WTC11 (cell line): ENCODE data around the gene CD4. TPM values are rescaled to one million over a fixed set of nuclear protein-coding genes. Genes with fewer than 3 reads are reported as not detected.

Source experiments
- ATAC-seq: fragments of 200-7000 bp; cut with Tn5 transposase; 2 replicates; pipeline ENCODE4 v1.10.0; 2021; ENCODE audit warnings: mild to moderate bottlenecking, moderate library complexity
- CTCF ChIA-PET: fragments of 300-600 bp; sonication (Branson Sonifier 250); formaldehyde crosslinking; loops from one replicate; lab custom pipeline; 2021; ENCODE audit warnings: antibody characterized with exemption; lab: Charles Lee
- POLR2A ChIA-PET: fragments of 350-600 bp; sonication (Branson Sonifier 250); formaldehyde crosslinking; loops from one replicate; lab custom pipeline; 2021; ENCODE audit warnings: antibody characterized with exemption; lab: Charles Lee
- DNase-seq: peaks from one replicate; pipeline ENCODE4 v3.0.0; 2021; ENCODE audit warnings: low spot score
- H3K27ac Mint-ChIP-seq: 2 replicates; pipeline ENCODE4 v1.8.0; 2021; ENCODE audit warnings: mixed read lengths
- H3K27me3 Mint-ChIP-seq: 2 replicates; pipeline ENCODE4 v1.8.0; 2021; ENCODE audit warnings: low read depth, mild to moderate bottlenecking, moderate library complexity, mixed read lengths
- H3K36me3 Mint-ChIP-seq: 2 replicates; pipeline ENCODE4 v1.8.0; 2021; ENCODE audit warnings: mixed read lengths
- H3K4me1 Mint-ChIP-seq: 2 replicates; pipeline ENCODE4 v1.8.0; 2022; ENCODE audit warnings: mixed read lengths
- H3K4me3 Mint-ChIP-seq: 2 replicates; pipeline ENCODE4 v1.8.0; 2021; ENCODE audit warnings: mild to moderate bottlenecking, moderate library complexity, mixed read lengths
- H3K9me3 Mint-ChIP-seq: 2 replicates; pipeline ENCODE4 v1.8.0; 2021; ENCODE audit warnings: mixed read lengths
- ARID4B ChIP-seq: sonication (generic); formaldehyde crosslinking; IDR thresholded peaks from 2 replicates; pipeline ENCODE4 v1.8.0; 2023; ENCODE audit warnings: missing genetic modification reagents, mild to moderate bottlenecking, borderline replicate concordance
- CREB1 ChIP-seq: sonication (generic); formaldehyde crosslinking; IDR thresholded peaks from 2 replicates; pipeline ENCODE4 v1.8.0; 2023; ENCODE audit warnings: mild to moderate bottlenecking, missing genetic modification reagents
- CREM ChIP-seq: sonication (generic); formaldehyde crosslinking; IDR thresholded peaks from 2 replicates; pipeline ENCODE4 v1.8.1; 2022; ENCODE audit warnings: mild to moderate bottlenecking, missing genetic modification reagents, moderate library complexity
- GTF2I ChIP-seq: fragments of 250-450 bp; sonication (Bioruptor Pico); conservative IDR thresholded peaks from 2 replicates; pipeline ENCODE4 v1.4.0; 2021; ENCODE audit warnings: mild to moderate bottlenecking
- JAZF1 ChIP-seq: fragments of 250-450 bp; sonication (Bioruptor Pico); IDR thresholded peaks from 2 replicates; pipeline ENCODE4 v1.9.0; 2021; ENCODE audit warnings: moderate library complexity, mild to moderate bottlenecking, inconsistent platforms
- MLX ChIP-seq: sonication (generic); formaldehyde crosslinking; IDR thresholded peaks from 2 replicates; pipeline ENCODE4 v1.8.1; 2023; ENCODE audit warnings: mild to moderate bottlenecking, missing genetic modification reagents, moderate library complexity
- MXD4 ChIP-seq: fragments of 250-450 bp; sonication (Bioruptor Pico); IDR thresholded peaks from 2 replicates; pipeline ENCODE4 v1.8.0; 2021; ENCODE audit warnings: mild to moderate bottlenecking, moderate library complexity, borderline replicate concordance
- MYBL2 ChIP-seq: sonication (generic); formaldehyde crosslinking; IDR thresholded peaks from 2 replicates; pipeline ENCODE4 v1.8.1; 2023; ENCODE audit warnings: mild to moderate bottlenecking, moderate library complexity, missing genetic modification reagents
- NFE2L1 ChIP-seq: sonication (generic); formaldehyde crosslinking; IDR thresholded peaks from 2 replicates; pipeline ENCODE4 v1.8.1; 2023; ENCODE audit warnings: missing genetic modification reagents
- NFYB ChIP-seq: sonication (generic); formaldehyde crosslinking; conservative IDR thresholded peaks from 2 replicates; pipeline ENCODE4 v1.8.0; 2022; ENCODE audit warnings: low read depth, missing genetic modification reagents
- NR1H2 ChIP-seq: sonication (generic); formaldehyde crosslinking; IDR thresholded peaks from 2 replicates; pipeline ENCODE4 v1.9.0; 2021; ENCODE audit warnings: mild to moderate bottlenecking, moderate library complexity, missing genetic modification reagents
- SMAD4 ChIP-seq: sonication (generic); formaldehyde crosslinking; IDR thresholded peaks from 2 replicates; pipeline ENCODE4 v1.8.0; 2022; ENCODE audit warnings: mild to moderate bottlenecking, missing genetic modification reagents
- TEAD1 ChIP-seq: sonication (generic); formaldehyde crosslinking; IDR thresholded peaks from 2 replicates; pipeline ENCODE4 v1.8.0; 2022; ENCODE audit warnings: mild to moderate bottlenecking, missing genetic modification reagents
- USF2 ChIP-seq: sonication (generic); formaldehyde crosslinking; IDR thresholded peaks from 2 replicates; pipeline ENCODE4 v1.8.1; 2023; ENCODE audit warnings: mild to moderate bottlenecking, missing genetic modification reagents, moderate library complexity
- ZNF138 ChIP-seq: sonication (generic); formaldehyde crosslinking; conservative IDR thresholded peaks from 2 replicates; pipeline ENCODE4 v1.8.1; 2022; ENCODE audit warnings: mild to moderate bottlenecking, moderate library complexity, missing genetic modification reagents
- ZNF232 ChIP-seq: sonication (generic); formaldehyde crosslinking; IDR thresholded peaks from 2 replicates; pipeline ENCODE4 v1.8.0; 2022; ENCODE audit warnings: mild to moderate bottlenecking, missing genetic modification reagents
- ZNF671 ChIP-seq: fragments of 250-450 bp; sonication (Bioruptor Pico); IDR thresholded peaks from 2 replicates; pipeline ENCODE4 v1.8.0; 2021; ENCODE audit warnings: mild to moderate bottlenecking
- total RNA-seq: library from RNA; stranded (reverse); gene quantifications from 3 replicates; pipeline ENCODE4 v1.2.3, GENCODE V29; 2021
- TF ChIP-seq, protein P1 (sequence below): fragments of 250-450 bp; sonication (Bioruptor Pico); IDR thresholded peaks from 2 replicates; pipeline ENCODE4 v1.8.0; 2021; ENCODE audit warnings: mild to moderate bottlenecking
- TF ChIP-seq, protein P2 (sequence below): sonication (generic); formaldehyde crosslinking; IDR thresholded peaks from 2 replicates; pipeline ENCODE4 v1.8.0; 2022; ENCODE audit warnings: missing genetic modification reagents

Gene CD4
- total RNA-seq, 1 experiment from 2014 or later = 2.5 TPM

GRCh38 chr12:6792522-6793201 is 3.3 kb downstream of the CD4 start:
- Mint-ChIP-seq H3K4me3 (no peak overlapping the region), H3K4me1 (peaks cover 16% of the 10 kb centered on the region), H3K36me3 (no peaks in the 10 kb centered on the region), H3K27me3 (peaks cover 25% of the 10 kb centered on the region), H3K9me3 (no peaks in the 10 kb centered on the region), H3K27ac (no peak overlapping the region)
- ATAC-seq = peak; percentile 11; the same call in 1 of the 2 replicates
- ChIA-PET POLR2A (interaction anchor here (0.6 to 1.4 kb wide), 3 partner anchors 9 to 380 kb away, joined by 4 to 6 read pairs (median 4); partner anchors contain the start of gene PTMS), CTCF (interaction anchor here (0.8 to 1.5 kb wide), 5 partner anchors 26 to 172 kb away, joined by 3 to 4 read pairs (median 4); no protein-coding TSS in a partner anchor)
- no peak for DNase-seq
- TF ChIP-seq SMAD4 (CRISPR knock-in tag) (no peak), USF2 (CRISPR knock-in tag) (no peak), GTF2I (CRISPR knock-in tag) (no peak), ZNF232 (CRISPR knock-in tag) (no peak), TEAD1 (CRISPR knock-in tag) (no peak), NFE2L1 (CRISPR knock-in tag) (no peak), ZNF671 (CRISPR knock-in tag) (no peak), ZNF138 (CRISPR knock-in tag) (no peak), CREB1 (no peak), MXD4 (CRISPR knock-in tag) (no peak), CREM (no peak)
- TF ChIP-seq, protein P1, sequence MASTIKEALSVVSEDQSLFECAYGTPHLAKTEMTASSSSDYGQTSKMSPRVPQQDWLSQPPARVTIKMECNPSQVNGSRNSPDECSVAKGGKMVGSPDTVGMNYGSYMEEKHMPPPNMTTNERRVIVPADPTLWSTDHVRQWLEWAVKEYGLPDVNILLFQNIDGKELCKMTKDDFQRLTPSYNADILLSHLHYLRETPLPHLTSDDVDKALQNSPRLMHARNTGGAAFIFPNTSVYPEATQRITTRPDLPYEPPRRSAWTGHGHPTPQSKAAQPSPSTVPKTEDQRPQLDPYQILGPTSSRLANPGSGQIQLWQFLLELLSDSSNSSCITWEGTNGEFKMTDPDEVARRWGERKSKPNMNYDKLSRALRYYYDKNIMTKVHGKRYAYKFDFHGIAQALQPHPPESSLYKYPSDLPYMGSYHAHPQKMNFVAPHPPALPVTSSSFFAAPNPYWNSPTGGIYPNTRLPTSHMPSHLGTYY (CRISPR knock-in tag) = no peak

DNA sequence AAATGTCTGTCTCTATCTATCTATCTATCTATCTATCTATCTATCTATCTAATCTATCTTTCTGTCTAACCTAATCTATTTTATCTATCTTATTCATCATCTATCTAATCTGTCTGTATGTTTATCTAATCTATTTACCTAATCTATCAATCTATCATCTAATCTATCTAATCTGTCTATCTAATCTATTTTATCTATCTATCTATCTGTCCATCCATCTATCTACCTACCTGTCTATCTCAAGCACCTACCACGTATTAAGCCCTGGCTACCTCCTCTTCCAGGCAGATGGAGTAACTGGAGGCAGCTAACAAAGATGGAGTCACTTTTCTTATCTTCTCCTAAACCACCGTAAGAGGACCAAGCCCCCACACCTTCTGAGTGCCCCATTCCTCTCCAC is 5.8 kb downstream of the CD4 start:
- no peaks in the 10 kb centered on the region for H3K9me3 Mint-ChIP-seq
- H3K36me3 Mint-ChIP-seq = no peaks in the 10 kb centered on the region
- H3K4me1 Mint-ChIP-seq = peaks cover 7% of the 10 kb centered on the region
- DNase-seq (no peak), ATAC-seq (no peak)
- peaks cover 27% of the 10 kb centered on the region for H3K27me3 Mint-ChIP-seq
- ChIA-PET CTCF (interaction anchor here (1.6 kb wide), 1 partner anchor 30 kb away, joined by 6 read pairs; no protein-coding TSS in a partner anchor), POLR2A (interaction anchor here (1.2 kb wide), 1 partner anchor 24 kb away, joined by 4 read pairs; no protein-coding TSS in a partner anchor)
- no peak overlapping the region for H3K27ac Mint-ChIP-seq
- no peak for TF ChIP-seq USF2 (CRISPR knock-in tag)
- no peak for TF ChIP-seq ZNF232 (CRISPR knock-in tag)
- no peak for TF ChIP-seq NFYB (CRISPR knock-in tag)
- TF ChIP-seq JAZF1 (CRISPR knock-in tag) = no peak
- no peak for TF ChIP-seq ARID4B
- TF ChIP-seq GTF2I (CRISPR knock-in tag) = no peak
- TF ChIP-seq, protein P1 (CRISPR knock-in tag) = no peak
- no peak for TF ChIP-seq MLX (CRISPR knock-in tag)
- no peak for TF ChIP-seq CREB1
- TF ChIP-seq, protein P2, sequence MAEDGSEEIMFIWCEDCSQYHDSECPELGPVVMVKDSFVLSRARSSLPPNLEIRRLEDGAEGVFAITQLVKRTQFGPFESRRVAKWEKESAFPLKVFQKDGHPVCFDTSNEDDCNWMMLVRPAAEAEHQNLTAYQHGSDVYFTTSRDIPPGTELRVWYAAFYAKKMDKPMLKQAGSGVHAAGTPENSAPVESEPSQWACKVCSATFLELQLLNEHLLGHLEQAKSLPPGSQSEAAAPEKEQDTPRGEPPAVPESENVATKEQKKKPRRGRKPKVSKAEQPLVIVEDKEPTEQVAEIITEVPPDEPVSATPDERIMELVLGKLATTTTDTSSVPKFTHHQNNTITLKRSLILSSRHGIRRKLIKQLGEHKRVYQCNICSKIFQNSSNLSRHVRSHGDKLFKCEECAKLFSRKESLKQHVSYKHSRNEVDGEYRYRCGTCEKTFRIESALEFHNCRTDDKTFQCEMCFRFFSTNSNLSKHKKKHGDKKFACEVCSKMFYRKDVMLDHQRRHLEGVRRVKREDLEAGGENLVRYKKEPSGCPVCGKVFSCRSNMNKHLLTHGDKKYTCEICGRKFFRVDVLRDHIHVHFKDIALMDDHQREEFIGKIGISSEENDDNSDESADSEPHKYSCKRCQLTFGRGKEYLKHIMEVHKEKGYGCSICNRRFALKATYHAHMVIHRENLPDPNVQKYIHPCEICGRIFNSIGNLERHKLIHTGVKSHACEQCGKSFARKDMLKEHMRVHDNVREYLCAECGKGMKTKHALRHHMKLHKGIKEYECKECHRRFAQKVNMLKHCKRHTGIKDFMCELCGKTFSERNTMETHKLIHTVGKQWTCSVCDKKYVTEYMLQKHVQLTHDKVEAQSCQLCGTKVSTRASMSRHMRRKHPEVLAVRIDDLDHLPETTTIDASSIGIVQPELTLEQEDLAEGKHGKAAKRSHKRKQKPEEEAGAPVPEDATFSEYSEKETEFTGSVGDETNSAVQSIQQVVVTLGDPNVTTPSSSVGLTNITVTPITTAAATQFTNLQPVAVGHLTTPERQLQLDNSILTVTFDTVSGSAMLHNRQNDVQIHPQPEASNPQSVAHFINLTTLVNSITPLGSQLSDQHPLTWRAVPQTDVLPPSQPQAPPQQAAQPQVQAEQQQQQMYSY (CRISPR knock-in tag) = no peak
- no peak for TF ChIP-seq MYBL2 (CRISPR knock-in tag)
- TF ChIP-seq NR1H2 = no peak
- H3K4me3 Mint-ChIP-seq = no peak overlapping the region
